Ascending aorta (tissue), 2 donors: ENCODE measurements around the gene IGHMBP2. TPM values are rescaled to one million over a fixed set of nuclear protein-coding genes. Genes with fewer than 3 reads are reported as not detected.

Experiments used
- DNase-seq, 2 donors: peaks; one replicate each; pipeline ENCODE4 v3.0.0-alpha.2; 2019; ENCODE audit warnings: low spot score in 2 of 2
- H3K27ac ChIP-seq, 2 donors: fragments of 200-600 bp; sonication (generic); one replicate each; pipeline ENCODE4 v1.5.1; 2016 to 2017; ENCODE audit warnings: mild to moderate bottlenecking in 1 of 2
- H3K27me3 ChIP-seq: fragments of 200-600 bp; sonication (generic); one replicate; pipeline ENCODE4 v1.5.1; 2017
- H3K36me3 ChIP-seq, 2 donors: fragments of 200-600 bp; sonication (generic); one replicate each; pipeline ENCODE4 v1.5.1; 2016
- H3K4me1 ChIP-seq, 2 donors: fragments of 200-600 bp; sonication (generic); one replicate each; pipeline ENCODE4 v1.5.1; 2016 to 2017; ENCODE audit warnings: mild to moderate bottlenecking in 1 of 2
- H3K4me3 ChIP-seq, 2 donors: fragments of 200-600 bp; sonication (generic); one replicate each; pipeline ENCODE4 v1.5.1; 2016 to 2017; ENCODE audit warnings: mild to moderate bottlenecking in 1 of 2
- H3K9me3 ChIP-seq, 2 donors: fragments of 200-600 bp; sonication (generic); one replicate each; pipeline ENCODE4 v1.5.1; 2016
- intact Hi-C: fragments of 100-400 bp; cut with DNase I; formaldehyde crosslinking; loops from one replicate; pipeline ENCODE4 v1.15.1; 2023
- total RNA-seq: library from RNA; depleted of rRNA; stranded (reverse); fragments of >200 nt; gene quantifications from one replicate; pipeline ENCODE4 v1.1.0, GENCODE V29; 2016
- TF ChIP-seq, protein P1 (sequence below), 3 experiments: fragments of 200-600 bp in 2 of 3; fragments of 450-650 bp in 1 of 3; sonication (generic) in 2 of 3; IDR thresholded peaks; one replicate each; pipeline ENCODE4 v1.5.1; 2016 to 2019; ENCODE audit warnings: antibody characterized with exemption in 3 of 3, mild to moderate bottlenecking in 1 of 3, moderate library complexity in 1 of 3

IGHMBP2 gene
- total RNA-seq, 1 donor from 2014 or later: 52.0 TPM

DNA sequence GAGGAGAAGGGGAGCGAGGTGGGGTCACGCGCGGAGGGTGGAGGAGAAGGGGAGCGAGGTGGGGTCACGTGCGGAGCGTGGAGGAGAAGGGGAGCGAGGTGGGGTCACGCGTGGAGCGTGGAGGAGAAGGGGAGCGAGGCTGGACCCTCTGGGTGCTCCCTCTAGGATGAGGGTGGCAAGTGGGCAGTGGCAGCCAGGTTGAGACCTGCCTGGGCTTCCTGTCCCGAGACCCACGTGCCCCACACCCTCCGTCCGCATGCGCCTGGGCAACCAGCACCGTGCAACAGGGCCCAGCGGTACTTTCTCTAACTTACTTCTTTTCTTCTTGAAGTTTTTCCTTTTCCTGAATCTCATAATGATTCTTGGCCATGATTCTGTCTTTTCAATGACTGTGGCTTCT lies 11.1 kb upstream of the IGHMBP2 start:
- no peak overlapping the region for H3K4me3 ChIP-seq
- no peak overlapping the region for H3K27ac ChIP-seq
- no peaks in the 10 kb centered on the region for H3K27me3 ChIP-seq
- intact Hi-C loops: loop anchor here (5.0 kb wide), 1 partner anchor 55 kb away; no protein-coding TSS in a partner anchor
- peaks cover 52% of the 10 kb centered on the region in 2 donors for H3K36me3 ChIP-seq
- H3K9me3 ChIP-seq: no peaks in the 10 kb centered on the region
- no peak for DNase-seq
- TF ChIP-seq, protein P1, sequence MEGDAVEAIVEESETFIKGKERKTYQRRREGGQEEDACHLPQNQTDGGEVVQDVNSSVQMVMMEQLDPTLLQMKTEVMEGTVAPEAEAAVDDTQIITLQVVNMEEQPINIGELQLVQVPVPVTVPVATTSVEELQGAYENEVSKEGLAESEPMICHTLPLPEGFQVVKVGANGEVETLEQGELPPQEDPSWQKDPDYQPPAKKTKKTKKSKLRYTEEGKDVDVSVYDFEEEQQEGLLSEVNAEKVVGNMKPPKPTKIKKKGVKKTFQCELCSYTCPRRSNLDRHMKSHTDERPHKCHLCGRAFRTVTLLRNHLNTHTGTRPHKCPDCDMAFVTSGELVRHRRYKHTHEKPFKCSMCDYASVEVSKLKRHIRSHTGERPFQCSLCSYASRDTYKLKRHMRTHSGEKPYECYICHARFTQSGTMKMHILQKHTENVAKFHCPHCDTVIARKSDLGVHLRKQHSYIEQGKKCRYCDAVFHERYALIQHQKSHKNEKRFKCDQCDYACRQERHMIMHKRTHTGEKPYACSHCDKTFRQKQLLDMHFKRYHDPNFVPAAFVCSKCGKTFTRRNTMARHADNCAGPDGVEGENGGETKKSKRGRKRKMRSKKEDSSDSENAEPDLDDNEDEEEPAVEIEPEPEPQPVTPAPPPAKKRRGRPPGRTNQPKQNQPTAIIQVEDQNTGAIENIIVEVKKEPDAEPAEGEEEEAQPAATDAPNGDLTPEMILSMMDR (IDR thresholded peaks at IDR 0.05): no peak
- H3K4me1 ChIP-seq: peaks cover 14 to 16% of the 10 kb centered on the region in 2 donors

DNA sequence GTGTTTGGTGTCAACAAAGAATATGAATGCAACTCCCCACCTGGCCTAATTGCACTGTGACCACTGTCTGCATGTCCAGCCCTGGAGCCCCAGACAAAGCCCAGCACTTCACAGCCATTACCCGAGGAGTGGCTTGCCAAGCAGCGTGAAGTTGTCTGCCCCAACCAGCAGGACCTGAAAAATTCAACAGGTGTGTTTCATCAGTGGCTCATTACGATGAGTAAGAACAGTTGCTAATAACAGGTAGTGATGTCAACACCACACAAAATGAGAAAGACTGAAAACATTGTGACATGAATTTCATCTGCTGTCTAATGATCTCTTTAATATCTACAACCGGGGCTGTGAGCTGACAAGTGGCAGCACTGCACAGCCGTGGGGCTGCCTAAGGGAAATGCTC lies 10.4 kb upstream of the IGHMBP2 start:
- peaks cover 14 to 16% of the 10 kb centered on the region in 2 donors for H3K4me1 ChIP-seq
- no peak for DNase-seq
- no peak overlapping the region for H3K27ac ChIP-seq
- H3K9me3 ChIP-seq: no peaks in the 10 kb centered on the region
- TF ChIP-seq, protein P1 (IDR thresholded peaks at IDR 0.05): no peak
- no peaks in the 10 kb centered on the region for H3K27me3 ChIP-seq
- intact Hi-C loops: loop anchor here (5.0 kb wide), 1 partner anchor 54 kb away; no protein-coding TSS in a partner anchor
- no peak overlapping the region for H3K4me3 ChIP-seq
- peaks cover 57 to 59% of the 10 kb centered on the region in 2 donors for H3K36me3 ChIP-seq

GRCh38 chr11:68896171-68896959 lies 7.3 kb upstream of the IGHMBP2 start:
- intact Hi-C loops: no loop called here
- Histone ChIP-seq H3K4me1 (peaks cover 5 to 6% of the 10 kb centered on the region in 2 donors), H3K9me3 (no peaks in the 10 kb centered on the region), H3K4me3 (no peak overlapping the region), H3K36me3 (peaks cover 71 to 81% of the 10 kb centered on the region in 2 donors), H3K27ac (no peak overlapping the region), H3K27me3 (no peaks in the 10 kb centered on the region)
- TF ChIP-seq, protein P1 (IDR thresholded peaks at IDR 0.05): no peak
- DNase-seq: no peak

DNA sequence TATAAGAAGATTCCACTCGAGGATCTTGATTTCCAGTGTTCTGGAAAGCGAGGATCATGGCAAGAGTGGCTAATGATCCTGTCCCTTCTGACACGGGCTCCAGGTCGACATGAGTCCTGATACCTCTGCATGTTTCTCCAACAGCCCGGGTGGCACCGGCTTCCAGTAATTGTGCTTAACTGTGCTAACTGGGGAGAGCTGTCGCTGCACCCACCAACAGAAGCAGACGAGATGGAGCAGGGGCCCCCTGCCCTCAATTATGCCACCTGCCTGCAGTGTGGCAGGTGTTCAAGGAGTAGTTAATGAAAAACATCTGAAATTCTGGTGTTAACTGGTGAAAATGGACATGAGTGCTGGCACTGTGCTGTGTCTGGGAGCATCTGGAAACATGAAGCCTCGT lies 6.2 kb upstream of the IGHMBP2 start:
- no peaks in the 10 kb centered on the region for H3K9me3 ChIP-seq
- no peak overlapping the region for H3K4me3 ChIP-seq
- no peaks in the 10 kb centered on the region for H3K27me3 ChIP-seq
- TF ChIP-seq, protein P1 (IDR thresholded peaks at IDR 0.05): no peak
- intact Hi-C loops: no loop called here
- H3K27ac ChIP-seq: no peak overlapping the region
- H3K36me3 ChIP-seq: peaks cover 67 to 81% of the 10 kb centered on the region in 2 donors
- DNase-seq: no peak
- peaks cover 0 to under 1% of the 10 kb centered on the region in 2 donors for H3K4me1 ChIP-seq

GRCh38 chr11:68900835-68901381 lies 2.8 kb upstream of the IGHMBP2 start:
- H3K4me1 ChIP-seq: peaks cover 0 to 17% of the 10 kb centered on the region in 2 donors
- intact Hi-C loops: loop anchor here (5.0 kb wide), 2 partner anchors 111 to 186 kb away; partner anchors contain the start of gene MRGPRF
- no peak overlapping the region for H3K27ac ChIP-seq
- H3K9me3 ChIP-seq: no peaks in the 10 kb centered on the region
- H3K4me3 ChIP-seq: no peak overlapping the region
- TF ChIP-seq, protein P1 (IDR thresholded peaks at IDR 0.05): no peak
- peaks cover 35 to 46% of the 10 kb centered on the region in 2 donors for H3K36me3 ChIP-seq
- no peak for DNase-seq
- no peaks in the 10 kb centered on the region for H3K27me3 ChIP-seq
